ENCODE results near the gene TSFM.

- TF ChIP-seq, protein P1, sequence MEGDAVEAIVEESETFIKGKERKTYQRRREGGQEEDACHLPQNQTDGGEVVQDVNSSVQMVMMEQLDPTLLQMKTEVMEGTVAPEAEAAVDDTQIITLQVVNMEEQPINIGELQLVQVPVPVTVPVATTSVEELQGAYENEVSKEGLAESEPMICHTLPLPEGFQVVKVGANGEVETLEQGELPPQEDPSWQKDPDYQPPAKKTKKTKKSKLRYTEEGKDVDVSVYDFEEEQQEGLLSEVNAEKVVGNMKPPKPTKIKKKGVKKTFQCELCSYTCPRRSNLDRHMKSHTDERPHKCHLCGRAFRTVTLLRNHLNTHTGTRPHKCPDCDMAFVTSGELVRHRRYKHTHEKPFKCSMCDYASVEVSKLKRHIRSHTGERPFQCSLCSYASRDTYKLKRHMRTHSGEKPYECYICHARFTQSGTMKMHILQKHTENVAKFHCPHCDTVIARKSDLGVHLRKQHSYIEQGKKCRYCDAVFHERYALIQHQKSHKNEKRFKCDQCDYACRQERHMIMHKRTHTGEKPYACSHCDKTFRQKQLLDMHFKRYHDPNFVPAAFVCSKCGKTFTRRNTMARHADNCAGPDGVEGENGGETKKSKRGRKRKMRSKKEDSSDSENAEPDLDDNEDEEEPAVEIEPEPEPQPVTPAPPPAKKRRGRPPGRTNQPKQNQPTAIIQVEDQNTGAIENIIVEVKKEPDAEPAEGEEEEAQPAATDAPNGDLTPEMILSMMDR (IDR thresholded peaks at IDR 0.05) = no peak
- no peak for TF ChIP-seq ZFX (IDR thresholded peaks at IDR 0.05; ENCODE audit: borderline replicate concordance)
Measured at GRCh38 chr12:57770734-57771133, 11.9 kb upstream of the TSFM start.

All from 22Rv1 (cell line).